HCT116 (cell line): ENCODE results near the gene VMP1.
A peak's percentile ranks its signal among the peaks of the same experiment; 100 is the strongest.
"Not testable (repeated sequence)": the region's sequence is repeated elsewhere in the genome, so short reads cannot be mapped to it uniquely, and the experiment has no call there.

Experiments used
- ELF1 ChIP-seq: IDR thresholded peaks from 2 replicates; pipeline ENCODE4 v1.6.1; 2012; ENCODE audit warnings: low read depth, borderline replicate concordance
- EZH2 ChIP-seq: fragments of 200-600 bp; sonication (generic); IDR thresholded peaks from 2 replicates; pipeline ENCODE4 v1.6.1; 2017; ENCODE audit warnings: antibody characterized with exemption, mixed run types
- EZH2phosphoT487 ChIP-seq: fragments of 200-600 bp; IDR thresholded peaks from 2 replicates; pipeline ENCODE4 v1.6.1; 2018; ENCODE audit warnings: antibody characterized with exemption, borderline replicate concordance
- POLR2A ChIP-seq: IDR thresholded peaks from 2 replicates; pipeline ENCODE4 v1.7.0; 2011; ENCODE audit warnings: borderline replicate concordance; ENCODE audit not compliant: insufficient read depth, insufficient read length; ENCODE audit errors: extremely low read depth
- SIN3A ChIP-seq: IDR thresholded peaks from 2 replicates; pipeline ENCODE4 v1.6.1; 2012; ENCODE audit warnings: low read depth
- TCF7L2 ChIP-seq: IDR thresholded peaks from 2 replicates; pipeline ENCODE4 v1.7.0; 2011; ENCODE audit warnings: borderline replicate concordance, inconsistent platforms; ENCODE audit not compliant: insufficient read depth, insufficient read length; ENCODE audit errors: extremely low read depth
- ZNF274 ChIP-seq: fragments of 200-500 bp; sonication (Bioruptor generic); IDR thresholded peaks from 2 replicates; pipeline ENCODE4 v1.6.1; 2014; ENCODE audit warnings: mild to moderate bottlenecking, low read depth, low read length, inconsistent platforms
- TF ChIP-seq, protein P1 (sequence below), 3 experiments: fragments of 200-600 bp in 1 of 3; sonication (generic) in 1 of 3; IDR thresholded peaks in 2 of 3; conservative IDR thresholded peaks in 1 of 3; 2 replicates each; pipeline ENCODE4 v1.5.1; 2012 to 2017; ENCODE audit warnings: low read depth in 2 of 3, low read length in 2 of 3, antibody characterized with exemption in 1 of 3, borderline replicate concordance in 1 of 3, control low read depth in 1 of 3, mild to moderate bottlenecking in 1 of 3, mixed read lengths in 1 of 3, mixed run types in 1 of 3, moderate library complexity in 1 of 3; ENCODE audit not compliant: insufficient read depth in 1 of 3
- TF ChIP-seq, protein P2 (sequence below): IDR thresholded peaks from 2 replicates; pipeline ENCODE4 v1.6.1; 2012
- TF ChIP-seq, protein P3 (sequence below): IDR thresholded peaks from 2 replicates; pipeline ENCODE4 v1.6.1; 2012
- TF ChIP-seq, protein P4 (sequence below): IDR thresholded peaks from 2 replicates; pipeline ENCODE4 v1.6.1; 2012; ENCODE audit warnings: low read depth

DNA sequence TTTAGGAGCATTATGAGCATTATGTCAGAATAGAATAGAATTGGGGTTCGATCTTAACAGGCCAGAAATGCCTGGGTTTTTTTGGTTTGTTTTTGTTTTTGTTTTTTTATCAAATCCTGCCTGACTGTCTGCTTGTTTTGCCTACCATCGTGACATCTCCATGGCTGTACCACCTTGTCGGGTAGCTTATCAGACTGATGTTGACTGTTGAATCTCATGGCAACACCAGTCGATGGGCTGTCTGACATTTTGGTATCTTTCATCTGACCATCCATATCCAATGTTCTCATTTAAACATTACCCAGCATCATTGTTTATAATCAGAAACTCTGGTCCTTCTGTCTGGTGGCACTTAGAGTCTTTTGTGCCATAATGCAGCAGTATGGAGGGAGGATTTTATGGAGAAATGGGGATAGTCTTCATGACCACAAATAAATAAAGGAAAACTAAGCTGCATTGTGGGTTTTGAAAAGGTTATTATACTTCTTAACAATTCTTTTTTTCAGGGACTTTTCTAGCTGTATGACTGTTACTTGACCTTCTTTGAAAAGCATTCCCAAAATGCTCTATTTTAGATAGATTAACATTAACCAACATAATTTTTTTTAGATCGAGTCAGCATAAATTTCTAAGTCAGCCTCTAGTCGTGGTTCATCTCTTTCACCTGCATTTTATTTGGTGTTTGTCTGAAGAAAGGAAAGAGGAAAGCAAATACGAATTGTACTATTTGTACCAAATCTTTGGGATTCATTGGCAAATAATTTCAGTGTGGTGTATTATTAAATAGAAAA, 133.8 kb downstream of the VMP1 start:
- TF ChIP-seq ZNF274, SIN3A, EZH2phosphoT487, EZH2, TCF7L2, ELF1: not testable (repeated sequence)
- TF ChIP-seq POLR2A: peak; percentile 79
- TF ChIP-seq, protein P1, sequence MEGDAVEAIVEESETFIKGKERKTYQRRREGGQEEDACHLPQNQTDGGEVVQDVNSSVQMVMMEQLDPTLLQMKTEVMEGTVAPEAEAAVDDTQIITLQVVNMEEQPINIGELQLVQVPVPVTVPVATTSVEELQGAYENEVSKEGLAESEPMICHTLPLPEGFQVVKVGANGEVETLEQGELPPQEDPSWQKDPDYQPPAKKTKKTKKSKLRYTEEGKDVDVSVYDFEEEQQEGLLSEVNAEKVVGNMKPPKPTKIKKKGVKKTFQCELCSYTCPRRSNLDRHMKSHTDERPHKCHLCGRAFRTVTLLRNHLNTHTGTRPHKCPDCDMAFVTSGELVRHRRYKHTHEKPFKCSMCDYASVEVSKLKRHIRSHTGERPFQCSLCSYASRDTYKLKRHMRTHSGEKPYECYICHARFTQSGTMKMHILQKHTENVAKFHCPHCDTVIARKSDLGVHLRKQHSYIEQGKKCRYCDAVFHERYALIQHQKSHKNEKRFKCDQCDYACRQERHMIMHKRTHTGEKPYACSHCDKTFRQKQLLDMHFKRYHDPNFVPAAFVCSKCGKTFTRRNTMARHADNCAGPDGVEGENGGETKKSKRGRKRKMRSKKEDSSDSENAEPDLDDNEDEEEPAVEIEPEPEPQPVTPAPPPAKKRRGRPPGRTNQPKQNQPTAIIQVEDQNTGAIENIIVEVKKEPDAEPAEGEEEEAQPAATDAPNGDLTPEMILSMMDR (IDR thresholded peaks at IDR 0.05 in 2 of 3, conservative IDR thresholded peaks at IDR 0.05 in 1 of 3; ENCODE audit: borderline replicate concordance in 1 of 3, insufficient read depth in 1 of 3, low read depth in 2 of 3, low read length in 2 of 3): not testable (repeated sequence)
- TF ChIP-seq, protein P2, sequence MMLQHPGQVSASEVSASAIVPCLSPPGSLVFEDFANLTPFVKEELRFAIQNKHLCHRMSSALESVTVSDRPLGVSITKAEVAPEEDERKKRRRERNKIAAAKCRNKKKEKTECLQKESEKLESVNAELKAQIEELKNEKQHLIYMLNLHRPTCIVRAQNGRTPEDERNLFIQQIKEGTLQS: not testable (repeated sequence)
- TF ChIP-seq, protein P3, sequence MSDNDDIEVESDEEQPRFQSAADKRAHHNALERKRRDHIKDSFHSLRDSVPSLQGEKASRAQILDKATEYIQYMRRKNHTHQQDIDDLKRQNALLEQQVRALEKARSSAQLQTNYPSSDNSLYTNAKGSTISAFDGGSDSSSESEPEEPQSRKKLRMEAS: not testable (repeated sequence)
- TF ChIP-seq, protein P4, sequence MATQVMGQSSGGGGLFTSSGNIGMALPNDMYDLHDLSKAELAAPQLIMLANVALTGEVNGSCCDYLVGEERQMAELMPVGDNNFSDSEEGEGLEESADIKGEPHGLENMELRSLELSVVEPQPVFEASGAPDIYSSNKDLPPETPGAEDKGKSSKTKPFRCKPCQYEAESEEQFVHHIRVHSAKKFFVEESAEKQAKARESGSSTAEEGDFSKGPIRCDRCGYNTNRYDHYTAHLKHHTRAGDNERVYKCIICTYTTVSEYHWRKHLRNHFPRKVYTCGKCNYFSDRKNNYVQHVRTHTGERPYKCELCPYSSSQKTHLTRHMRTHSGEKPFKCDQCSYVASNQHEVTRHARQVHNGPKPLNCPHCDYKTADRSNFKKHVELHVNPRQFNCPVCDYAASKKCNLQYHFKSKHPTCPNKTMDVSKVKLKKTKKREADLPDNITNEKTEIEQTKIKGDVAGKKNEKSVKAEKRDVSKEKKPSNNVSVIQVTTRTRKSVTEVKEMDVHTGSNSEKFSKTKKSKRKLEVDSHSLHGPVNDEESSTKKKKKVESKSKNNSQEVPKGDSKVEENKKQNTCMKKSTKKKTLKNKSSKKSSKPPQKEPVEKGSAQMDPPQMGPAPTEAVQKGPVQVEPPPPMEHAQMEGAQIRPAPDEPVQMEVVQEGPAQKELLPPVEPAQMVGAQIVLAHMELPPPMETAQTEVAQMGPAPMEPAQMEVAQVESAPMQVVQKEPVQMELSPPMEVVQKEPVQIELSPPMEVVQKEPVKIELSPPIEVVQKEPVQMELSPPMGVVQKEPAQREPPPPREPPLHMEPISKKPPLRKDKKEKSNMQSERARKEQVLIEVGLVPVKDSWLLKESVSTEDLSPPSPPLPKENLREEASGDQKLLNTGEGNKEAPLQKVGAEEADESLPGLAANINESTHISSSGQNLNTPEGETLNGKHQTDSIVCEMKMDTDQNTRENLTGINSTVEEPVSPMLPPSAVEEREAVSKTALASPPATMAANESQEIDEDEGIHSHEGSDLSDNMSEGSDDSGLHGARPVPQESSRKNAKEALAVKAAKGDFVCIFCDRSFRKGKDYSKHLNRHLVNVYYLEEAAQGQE: not testable (repeated sequence)
